Loucy (cell line): Measurements from ENCODE around the gene SIAH3.

Source experiments
- EZH2phosphoT487 ChIP-seq: fragments of 200-600 bp; IDR thresholded peaks from 2 replicates; pipeline ENCODE4 v1.6.1; 2018; ENCODE audit warnings: antibody characterized with exemption, mild to moderate bottlenecking, moderate library complexity, borderline replicate concordance
- TF ChIP-seq, protein P1 (sequence below): fragments of 200-600 bp; sonication (generic); conservative IDR thresholded peaks from 2 replicates; pipeline ENCODE4 v1.5.1; 2014; ENCODE audit warnings: mild to moderate bottlenecking, antibody characterized with exemption, low read length

- TF ChIP-seq, protein P1, sequence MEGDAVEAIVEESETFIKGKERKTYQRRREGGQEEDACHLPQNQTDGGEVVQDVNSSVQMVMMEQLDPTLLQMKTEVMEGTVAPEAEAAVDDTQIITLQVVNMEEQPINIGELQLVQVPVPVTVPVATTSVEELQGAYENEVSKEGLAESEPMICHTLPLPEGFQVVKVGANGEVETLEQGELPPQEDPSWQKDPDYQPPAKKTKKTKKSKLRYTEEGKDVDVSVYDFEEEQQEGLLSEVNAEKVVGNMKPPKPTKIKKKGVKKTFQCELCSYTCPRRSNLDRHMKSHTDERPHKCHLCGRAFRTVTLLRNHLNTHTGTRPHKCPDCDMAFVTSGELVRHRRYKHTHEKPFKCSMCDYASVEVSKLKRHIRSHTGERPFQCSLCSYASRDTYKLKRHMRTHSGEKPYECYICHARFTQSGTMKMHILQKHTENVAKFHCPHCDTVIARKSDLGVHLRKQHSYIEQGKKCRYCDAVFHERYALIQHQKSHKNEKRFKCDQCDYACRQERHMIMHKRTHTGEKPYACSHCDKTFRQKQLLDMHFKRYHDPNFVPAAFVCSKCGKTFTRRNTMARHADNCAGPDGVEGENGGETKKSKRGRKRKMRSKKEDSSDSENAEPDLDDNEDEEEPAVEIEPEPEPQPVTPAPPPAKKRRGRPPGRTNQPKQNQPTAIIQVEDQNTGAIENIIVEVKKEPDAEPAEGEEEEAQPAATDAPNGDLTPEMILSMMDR = no peak
- TF ChIP-seq EZH2phosphoT487 = no peak
These were observed 18.3 kb downstream of the SIAH3 start for GRCh38 chr13:45833242-45833641.
